GM12878 (cell line): Measurements from ENCODE around the gene COTL1. TPM values are rescaled to one million over a fixed set of nuclear protein-coding genes. Genes with fewer than 3 reads are reported as not detected.

ENCODE experiments used
- ATAC-seq: fragments of 200-7000 bp; cut with Tn5 transposase; 3 replicates; pipeline ENCODE4 v1.9.1; 2020; ENCODE audit warnings: mild to moderate bottlenecking, moderate library complexity
- BruUV-seq: library from RNA; stranded (reverse); fragments of 400-500 nt; replicated peaks from 2 replicates; lab custom pipeline; 2021; lab: Mats Ljungman, UMichigan
- CTCF ChIA-PET: fragments of 300-600 bp; sonication (Branson Sonifier 250); formaldehyde crosslinking; extraction: SDS; loops from one replicate; lab custom pipeline; 2021; ENCODE audit warnings: inconsistent platforms; lab: Yijun Ruan, JAX
- POLR2A ChIA-PET: fragments of 350-600 bp; formaldehyde crosslinking; extraction: SDS; loops from one replicate; lab custom pipeline; 2021; ENCODE audit warnings: inconsistent platforms; lab: Charles Lee
- RAD21 ChIA-PET: fragments of 300-600 bp; sonication (Branson Sonifier 250); formaldehyde crosslinking; loops from one replicate; lab custom pipeline; 2023; ENCODE audit warnings: antibody characterized with exemption; ENCODE audit not compliant: unreplicated experiment; lab: Charles Lee
- SMC1A ChIA-PET: fragments of 300-600 bp; sonication (Branson Sonifier 250); formaldehyde crosslinking; loops from one replicate; lab custom pipeline; 2023; ENCODE audit not compliant: unreplicated experiment, uncharacterized antibody; lab: Charles Lee
- DNase-seq: peaks from one replicate; pipeline ENCODE4 v3.0.0-alpha.2; 2011; ENCODE audit warnings: low read depth, low spot score
- FAIRE-seq: peaks from 3 replicates; lab custom pipeline; 2011; peaks lifted over from hg19 to GRCh38; lab: Jason Lieb, UNC
- H2AFZ ChIP-seq: 2 replicates; pipeline ENCODE4 v1.6.0; 2011; ENCODE audit warnings: low read depth, low read length, control low read depth; ENCODE audit not compliant: control insufficient read depth
- H3K27ac ChIP-seq: 2 replicates; pipeline ENCODE4 v1.5.1; 2011; ENCODE audit warnings: control low read depth; ENCODE audit not compliant: control insufficient read depth, insufficient read depth
- H3K27me3 ChIP-seq, 2 experiments: replicated peaks in 1 of 2; 2 replicates each; pipeline versions ENCODE4 v1.6.0 to v1.6.1; 2011; ENCODE audit warnings: low read length in 1 of 2; ENCODE audit not compliant: control insufficient read depth in 2 of 2, insufficient read depth in 2 of 2
- H3K36me3 ChIP-seq, 2 experiments: 2 replicates each; pipeline ENCODE4 v1.5.1; 2011; ENCODE audit warnings: low read length in 1 of 2; ENCODE audit not compliant: control insufficient read depth in 2 of 2, insufficient read depth in 2 of 2
- H3K4me1 ChIP-seq: 2 replicates; pipeline ENCODE4 v1.6.1; 2011; ENCODE audit warnings: mild to moderate bottlenecking, low read length, moderate library complexity, mixed read lengths; ENCODE audit not compliant: control insufficient read depth, insufficient read depth
- H3K4me2 ChIP-seq: 2 replicates; pipeline ENCODE4 v1.6.0; 2011; ENCODE audit warnings: control low read depth; ENCODE audit not compliant: control insufficient read depth, insufficient read depth
- H3K4me3 ChIP-seq: fragments of 200-600 bp; sonication (generic); 2 replicates; pipeline ENCODE4 v1.5.1; 2016
- H3K79me2 ChIP-seq: 2 replicates; pipeline ENCODE4 v1.6.0; 2011; ENCODE audit warnings: low read length; ENCODE audit not compliant: control insufficient read depth, insufficient read depth
- H3K9ac ChIP-seq: 2 replicates; pipeline ENCODE4 v1.8.0; 2011; ENCODE audit warnings: low read length, control low read depth, mixed read lengths; ENCODE audit not compliant: control insufficient read depth, insufficient read depth
- H3K9me3 ChIP-seq: replicated peaks from 3 replicates; pipeline ENCODE4 v1.5.1; 2011; ENCODE audit warnings: mild to moderate bottlenecking, low read length; ENCODE audit not compliant: control insufficient read depth, insufficient read depth
- H4K20me1 ChIP-seq: 2 replicates; pipeline ENCODE4 v1.6.0; 2011; ENCODE audit not compliant: control insufficient read depth, insufficient read depth
- BACH1 ChIP-seq: fragments of 450-650 bp; IDR thresholded peaks from 2 replicates; pipeline ENCODE4 v1.6.1; 2017; ENCODE audit warnings: mild to moderate bottlenecking, borderline replicate concordance
- MLLT1 ChIP-seq: fragments of 450-650 bp; IDR thresholded peaks from 2 replicates; pipeline ENCODE4 v1.6.1; 2016; ENCODE audit warnings: mild to moderate bottlenecking
- MYC ChIP-seq: IDR thresholded peaks from 2 replicates; pipeline ENCODE4 v1.6.1; 2011; ENCODE audit warnings: mild to moderate bottlenecking, low read length, moderate library complexity, inconsistent platforms; ENCODE audit not compliant: insufficient read depth, insufficient replicate concordance, insufficient read length, severe bottlenecking
- NBN ChIP-seq: fragments of 450-650 bp; IDR thresholded peaks from 2 replicates; pipeline ENCODE4 v1.6.1; 2016
- RFX5 ChIP-seq: IDR thresholded peaks from 2 replicates; pipeline ENCODE4 v1.6.1; 2011; ENCODE audit warnings: low read depth, low read length, improper control_type of control experiment
- SRF ChIP-seq, 2 experiments: IDR thresholded peaks; 2 replicates each; pipeline ENCODE4 v1.6.1; 2011; ENCODE audit warnings: low read depth in 2 of 2, low read length in 2 of 2, mild to moderate bottlenecking in 1 of 2, moderate library complexity in 1 of 2
- ZBED1 ChIP-seq: IDR thresholded peaks from 2 replicates; pipeline ENCODE4 v1.6.1; 2016; ENCODE audit warnings: borderline replicate concordance
- ZBTB4 ChIP-seq: fragments of 450-650 bp; formaldehyde crosslinking; IDR thresholded peaks from 2 replicates; pipeline ENCODE4 v1.4.0; 2022; ENCODE audit warnings: mild to moderate bottlenecking, moderate library complexity
- WGBS: methylation state at CpG from one replicate; pipeline ENCODE4 v1.1.6; 2016; ENCODE audit warnings: low lambda C conversion rate; ENCODE audit not compliant: insufficient replicate concordance, insufficient coverage; ENCODE audit errors: missing lambda C conversion rate; 5-methylcytosine and 5-hydroxymethylcytosine counted together
- in situ Hi-C: fragments of 300-500 bp; cut with MboI; formaldehyde crosslinking; loops from 9 replicates; pipeline ENCODE4 v1.14.3; 2018; ENCODE audit warnings: mixed read lengths
- intact Hi-C: fragments of 100-400 bp; cut with micrococcal nuclease; formaldehyde crosslinking; loops from one replicate; pipeline ENCODE4 v1.14.2; 2022; ENCODE audit not compliant: unreplicated experiment
- polyA plus RNA-seq, 11 experiments: library from polyadenylated mRNA; depleted of rRNA in 4 of 11; unstranded in 6 of 11; stranded (reverse) in 5 of 11; fragments of >200 nt; fragmentation: Nextera tagmentation in 4 of 11; fragmentation: Illumina TruSeq in 1 of 11; extraction: Ambion mirVana in 4 of 11; extraction: Trizol in 1 of 11; gene quantifications; 1 replicate in 1 of 11; 2 replicates in 10 of 11; pipeline versions ENCODE4 v1.2.1 to v1.2.3, GENCODE V29; 2011 to 2016; ENCODE audit warnings: inconsistent platforms in 2 of 11, missing spikeins in 2 of 11, low read depth in 1 of 11
- total RNA-seq, 4 experiments: library from RNA; depleted of rRNA in 3 of 4; stranded (reverse); fragments of >200 nt in 3 of 4; fragmentation: Illumina TruSeq in 1 of 4; extraction: Trizol in 1 of 4; gene quantifications; 2 replicates each; pipeline versions ENCODE4 v1.2.1 to v1.2.3, GENCODE V29; 2013 to 2021

The COTL1 gene
- total and polyA plus RNA-seq, 10 of the 15 experiments (the other 5 are each of a cell fraction or from before 2014, with no cell fraction given): 140 to 894 (median 330) TPM

GRCh38 chr16:84532855-84533486 lies 84.9 kb downstream of the COTL1 start (continued):
- TF ChIP-seq MLLT1: no peak
- no peak for TF ChIP-seq RFX5
- no peak for TF ChIP-seq NBN
- no peak for TF ChIP-seq ZBTB4
- no peak for TF ChIP-seq BACH1
- TF ChIP-seq ZBED1: no peak

- intact Hi-C loops: no loop called here
- FAIRE-seq (no peak), ATAC-seq (no peak), DNase-seq (no peak)
- BruUV-seq: no TSS peak
- TF ChIP-seq SRF (IDR thresholded peaks at IDR 0.05; ENCODE audit: low read depth in 2 of 2, low read length in 2 of 2): peak in 1 of 2 experiments; percentile 74; a peak in 1 of 4 replicates
- TF ChIP-seq MYC: no peak
- Histone ChIP-seq H3K9me3 (peaks cover 8% of the 10 kb centered on the region), H3K4me2 (no peak overlapping the region), H3K27me3 (no peaks in the 10 kb centered on the region), H3K9ac (no peak overlapping the region), H4K20me1 (no peaks in the 10 kb centered on the region), H3K36me3 (no peaks in the 10 kb centered on the region), H3K27ac (no peak overlapping the region), H3K4me1 (peaks cover 6% of the 10 kb centered on the region), H2AFZ (peak overlapping the region; percentile 29; the same call in 1 of the 2 replicates), H3K79me2 (no peaks in the 10 kb centered on the region), H3K4me3 (no peak overlapping the region)
- SMC1A ChIA-PET: interaction anchor here (1.1 kb wide), 1 partner anchor 15 kb away, joined by 3 read pairs; no protein-coding TSS in a partner anchor
- RAD21 ChIA-PET: interaction anchor here (2.2 kb wide), 1 partner anchor 12 kb away, joined by 6 read pairs; no protein-coding TSS in a partner anchor
- POLR2A ChIA-PET: no interaction called here
- CTCF ChIA-PET: interaction anchor here (1.2 kb wide), 1 partner anchor 8 kb away, joined by 3 read pairs; no protein-coding TSS in a partner anchor
- in situ Hi-C loops: no loop called here
- WGBS: 38% methylated on average over 10 of the region's 10 CpGs
Measured at GRCh38 chr16:84532291-84532724, 85.6 kb downstream of the COTL1 start.
